HG03175 (cell line): ENCODE results near the gene EPM2A.
"Not testable (repeated sequence)": the region's sequence is repeated elsewhere in the genome, so short reads cannot be mapped to it uniquely, and the experiment has no call there.

Experiments
- ATAC-seq: cut with Tn5 transposase; IDR thresholded peaks from one replicate; pipeline ENCODE4 v1.9.1; 2021; ENCODE audit warnings: mild to moderate bottlenecking, moderate library complexity; ENCODE audit not compliant: unreplicated experiment

EPM2A gene

DNA sequence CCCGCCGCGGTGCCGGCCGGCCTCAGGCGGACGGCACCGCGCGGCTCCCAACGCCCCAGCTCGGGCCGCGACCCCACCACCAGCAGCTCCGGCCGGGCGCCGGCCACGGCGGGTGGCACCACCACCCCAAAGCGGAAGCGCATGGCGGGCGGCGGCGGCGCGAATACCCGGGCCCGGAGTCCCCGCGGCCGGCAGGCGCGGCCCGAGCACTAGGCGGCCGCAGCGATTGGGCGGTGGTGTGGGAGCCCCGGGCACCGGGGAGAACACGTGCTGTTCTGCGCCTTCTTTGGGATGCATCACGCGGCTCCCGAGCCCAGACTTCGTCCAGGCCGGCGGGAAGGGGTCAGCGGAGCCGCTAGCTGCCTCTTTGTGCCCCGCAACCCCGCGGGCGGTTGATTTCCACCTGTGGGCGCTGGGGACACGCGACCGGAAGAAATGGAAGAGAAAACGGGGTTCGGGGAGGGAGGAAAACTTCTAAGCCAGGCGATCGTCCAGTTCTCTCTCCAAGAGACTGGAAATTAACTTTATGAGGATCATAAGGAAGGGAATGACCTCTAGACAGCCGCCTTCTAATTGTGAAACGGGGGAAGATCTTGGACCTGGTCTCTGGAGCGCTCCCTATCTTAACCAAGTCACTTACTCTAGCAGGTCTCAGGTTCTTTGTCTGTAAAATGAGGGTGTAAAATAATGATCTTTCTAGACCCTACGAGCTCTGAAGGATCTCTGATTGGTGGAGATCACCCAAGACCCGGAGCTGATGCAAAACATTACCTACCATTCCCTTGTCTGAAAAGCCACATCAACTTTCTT, at the start of gene EPM2A:
Gene EPM2A (minus strand): TSS at position 165 of the 810 bp plus-strand sequence. CDS start 22 bp downstream, at position 143.
- ATAC-seq: peak; percentile 70

- ATAC-seq: peak; percentile 88
Measured at GRCh38 chr6:145784683-145785082, 49.4 kb upstream of the EPM2A start.

GRCh38 chr6:145783796-145784195, 48.5 kb upstream of the EPM2A start:
- ATAC-seq: no peak

GRCh38 chr6:145772846-145773245, 37.5 kb upstream of the EPM2A start:
- ATAC-seq: no peak

GRCh38 chr6:145765449-145765848, 30.1 kb upstream of the EPM2A start:
- no peak for ATAC-seq

DNA sequence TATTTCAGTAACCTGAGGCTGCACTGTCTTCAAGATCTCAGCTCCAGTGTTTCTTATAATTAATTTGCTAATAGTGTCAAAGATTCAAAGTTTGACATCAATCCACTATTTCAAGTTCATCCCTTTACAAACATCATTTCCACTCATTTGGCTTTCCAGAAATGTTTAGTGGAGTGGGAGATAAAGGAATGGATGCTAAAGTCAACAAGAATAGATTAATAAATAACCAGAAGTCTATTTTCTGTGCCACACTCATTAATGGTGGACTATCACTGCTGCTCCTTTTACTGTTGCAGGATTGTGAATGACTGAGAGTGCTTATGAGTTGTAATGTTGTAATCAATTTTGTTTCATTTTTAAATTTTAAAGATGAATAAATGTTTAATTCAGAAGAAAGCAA, 28.4 kb upstream of the EPM2A start:
- no peak for ATAC-seq

GRCh38 chr6:145761584-145761983, 26.3 kb upstream of the EPM2A start:
- no peak for ATAC-seq

DNA sequence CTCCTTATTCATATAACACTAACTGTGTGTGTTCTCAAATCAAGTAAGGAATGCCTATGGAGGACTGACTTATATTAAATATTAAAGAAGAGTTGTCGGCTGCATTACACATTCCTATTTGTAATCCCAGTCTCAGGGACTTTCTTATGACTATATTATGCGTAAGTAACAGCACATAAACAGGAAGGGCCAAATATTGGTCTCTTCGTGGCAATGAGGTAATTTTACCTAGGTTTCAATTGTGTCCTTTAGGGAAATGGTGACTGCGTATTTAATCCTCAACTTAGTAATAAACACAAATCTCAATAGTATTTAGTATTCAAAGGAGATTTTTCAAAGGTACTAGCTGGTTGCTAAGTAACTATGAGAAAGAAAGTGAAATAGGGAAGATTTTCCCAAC, 22.8 kb upstream of the EPM2A start:
- no peak for ATAC-seq

- no peak for ATAC-seq
Measured at GRCh38 chr6:145756170-145756662, 20.9 kb upstream of the EPM2A start.

DNA sequence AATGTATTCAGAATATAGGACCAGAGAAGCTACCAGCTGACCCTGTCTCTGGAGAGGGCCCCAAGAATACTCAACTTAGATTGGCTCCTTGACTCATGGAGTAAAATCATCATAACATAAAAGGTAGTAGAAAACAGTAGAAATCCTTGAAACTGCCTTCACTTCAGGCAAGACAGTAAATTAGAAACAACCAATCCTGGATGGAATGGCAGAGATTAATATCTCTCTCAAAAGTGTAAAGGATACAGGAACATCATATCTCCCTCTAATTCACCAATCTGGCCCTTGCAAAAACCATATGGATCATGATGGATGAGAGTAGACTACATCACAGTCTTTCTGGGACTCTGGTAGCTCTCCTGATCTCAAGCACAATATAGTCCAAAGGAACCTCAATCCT, 20.4 kb upstream of the EPM2A start:
- ATAC-seq: no peak

- ATAC-seq: no peak
Measured at GRCh38 chr6:145752638-145753037, 17.3 kb upstream of the EPM2A start.

GRCh38 chr6:145749632-145750031, 14.3 kb upstream of the EPM2A start:
- ATAC-seq: no peak

DNA sequence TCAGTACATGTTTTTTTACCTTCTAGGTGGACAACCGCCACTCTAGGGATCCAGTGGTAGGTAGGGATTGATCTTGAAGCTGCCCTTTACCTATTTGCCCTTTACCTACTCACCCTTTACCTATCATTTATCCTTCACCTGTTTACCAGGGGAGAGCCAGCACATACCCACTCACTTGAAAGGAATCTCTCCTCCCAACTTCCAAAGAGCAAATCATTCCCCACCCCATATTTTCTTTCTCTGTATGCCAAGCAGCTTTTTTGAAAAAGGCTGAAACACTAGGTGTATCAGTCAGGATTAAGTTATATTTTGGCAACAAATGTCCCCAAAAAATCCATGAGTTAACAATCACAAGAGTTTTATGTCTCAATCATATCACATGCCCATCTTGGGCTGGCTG, 10.5 kb upstream of the EPM2A start:
- ATAC-seq: no peak

DNA sequence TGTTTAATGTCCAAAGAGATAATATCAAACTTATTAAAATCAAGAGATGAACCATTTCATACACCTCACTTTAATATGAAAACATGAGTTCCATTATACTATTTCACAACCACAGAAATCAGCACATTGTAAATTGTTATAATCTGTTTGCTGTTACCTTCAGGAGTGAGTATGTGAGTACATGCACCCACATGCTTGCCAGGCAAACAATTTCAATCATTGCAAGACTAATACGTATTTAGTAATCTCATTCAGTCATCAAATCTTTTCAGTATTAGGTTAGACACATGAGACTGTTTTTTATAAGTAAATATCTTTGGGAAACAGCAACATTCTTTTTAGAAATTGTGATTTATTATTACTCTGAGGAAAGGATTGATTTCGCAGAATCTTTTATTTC, 9.3 kb upstream of the EPM2A start:
- no peak for ATAC-seq

GRCh38 chr6:145743332-145743731, 8.0 kb upstream of the EPM2A start:
- ATAC-seq: no peak

- not testable (repeated sequence) for ATAC-seq
Measured at GRCh38 chr6:145742472-145742871, 7.2 kb upstream of the EPM2A start.

DNA sequence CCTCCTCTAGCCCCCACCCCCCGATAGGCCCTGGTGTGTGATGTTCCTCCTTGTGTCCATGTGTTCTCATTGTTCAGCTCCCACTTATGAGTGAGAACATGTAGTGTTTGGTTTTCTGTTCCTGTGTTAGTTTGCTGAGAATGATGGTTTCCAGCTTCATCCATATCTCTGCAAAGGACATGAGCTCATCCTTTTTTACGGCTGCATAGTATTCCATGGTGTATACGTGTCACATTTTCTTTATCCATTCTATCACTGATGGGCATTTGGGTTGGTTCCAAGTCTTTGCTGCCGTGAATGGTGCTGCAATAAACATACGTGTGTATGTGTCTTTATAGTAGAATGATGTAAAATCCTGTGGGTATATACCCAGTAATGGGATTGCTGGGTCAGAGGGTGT, 4.4 kb upstream of the EPM2A start:
- not testable (repeated sequence) for ATAC-seq

DNA sequence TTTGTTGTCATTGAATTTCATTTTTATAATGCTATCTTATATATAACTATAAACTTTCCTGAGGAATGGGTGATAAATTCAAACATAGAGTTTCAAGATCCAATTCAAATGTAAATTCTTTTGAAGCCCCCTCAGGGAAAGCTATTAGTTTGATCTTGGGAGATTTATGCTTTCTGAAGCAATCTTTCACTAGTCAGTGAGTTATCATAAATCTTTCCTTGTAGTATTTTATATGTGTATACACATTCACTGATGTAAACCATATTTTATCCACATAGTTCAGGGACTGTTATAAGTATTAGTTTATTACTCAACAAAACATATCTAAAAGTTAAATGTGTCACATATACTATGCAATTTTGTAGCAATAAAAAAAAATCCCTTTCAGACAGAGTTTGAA, 2.9 kb upstream of the EPM2A start:
- ATAC-seq: no peak

GRCh38 chr6:145736661-145737144, 1.4 kb upstream of the EPM2A start:
- no peak for ATAC-seq

GRCh38 chr6:145734486-145735355, 599 bp downstream of the EPM2A start:
- ATAC-seq: peak; percentile 67

DNA sequence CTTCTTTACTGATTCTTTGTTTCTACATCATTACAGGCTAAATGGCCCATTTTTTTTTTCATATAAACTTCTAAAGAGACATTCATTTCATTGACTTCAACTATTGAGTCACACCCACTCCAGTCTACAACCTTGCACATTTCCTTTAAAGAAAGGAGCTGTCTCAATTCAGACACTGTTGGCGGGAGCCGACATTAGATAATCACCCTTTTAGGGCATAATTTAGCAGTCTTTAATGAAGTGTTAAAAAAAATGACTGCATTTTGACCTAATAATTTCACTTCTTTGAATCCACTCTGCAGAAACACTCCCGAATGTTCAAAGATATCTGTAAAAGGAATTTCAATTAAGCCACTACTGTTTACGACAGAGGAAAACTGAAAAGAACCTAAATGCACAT, 1.5 kb downstream of the EPM2A start:
- no peak for ATAC-seq

DNA sequence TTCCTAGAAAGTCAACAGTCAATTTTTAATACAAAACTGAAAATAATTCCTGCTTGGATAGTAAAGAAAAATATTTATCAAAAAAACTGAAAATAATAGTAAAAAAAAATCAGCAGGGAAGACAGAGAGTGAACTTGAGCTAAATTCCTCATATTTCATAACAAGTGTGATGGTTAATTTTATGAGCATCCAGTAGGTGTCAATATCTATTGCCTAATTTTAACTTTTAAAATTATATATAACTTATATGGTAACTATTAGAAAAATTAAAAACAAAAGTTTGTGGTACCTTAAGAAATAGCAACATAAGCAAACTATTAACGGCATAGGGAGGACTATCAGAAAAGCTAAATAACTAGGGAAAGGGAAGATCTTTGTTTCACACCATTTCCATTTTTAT, 2.1 kb downstream of the EPM2A start:
- no peak for ATAC-seq
